ENCODE data around the gene CROCC. TPM values are rescaled to one million over a fixed set of nuclear protein-coding genes. Genes with fewer than 3 reads are reported as not detected.

The CROCC gene
- total RNA-seq, 4 donors from 2014 or later = 10.2 to 73.5 (median 32.9) TPM

DNA sequence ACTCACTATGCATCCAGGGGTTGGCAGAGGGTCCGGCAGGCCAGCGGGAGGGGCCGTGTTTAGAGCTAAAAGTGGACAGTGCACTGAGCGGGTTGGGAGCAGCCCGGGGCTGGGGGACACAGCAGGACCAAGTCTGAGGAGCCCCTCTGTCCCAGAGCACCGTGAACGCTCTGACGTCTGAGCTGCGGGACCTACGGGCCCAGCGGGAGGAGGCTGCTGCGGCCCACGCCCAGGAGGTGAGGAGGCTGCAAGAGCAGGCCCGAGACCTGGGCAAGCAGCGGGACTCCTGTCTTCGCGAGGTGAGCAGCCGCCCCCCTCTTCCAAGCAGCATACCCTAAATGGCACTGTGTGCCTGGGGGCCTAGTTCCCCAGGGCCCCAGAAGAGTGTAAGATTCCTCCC is 32.8 kb downstream of the CROCC start:
- DNase-seq = no peak
- Histone ChIP-seq H3K9me3 (no peaks in the 10 kb centered on the region), H3K27me3 (no peaks in the 10 kb centered on the region), H3K27ac (no peak overlapping the region), H3K4me3 (no peak overlapping the region), H3K4me1 (no peaks in the 10 kb centered on the region), H3K36me3 (no peaks in the 10 kb centered on the region)
- TF ChIP-seq CTCF (IDR thresholded peaks at IDR 0.05) = no peak
- no peak for TF ChIP-seq POLR2A (IDR thresholded peaks at IDR 0.05)
- intact Hi-C loops (cut with DNase I; ENCODE audit: low total_unique reads) = no loop called here

DNA sequence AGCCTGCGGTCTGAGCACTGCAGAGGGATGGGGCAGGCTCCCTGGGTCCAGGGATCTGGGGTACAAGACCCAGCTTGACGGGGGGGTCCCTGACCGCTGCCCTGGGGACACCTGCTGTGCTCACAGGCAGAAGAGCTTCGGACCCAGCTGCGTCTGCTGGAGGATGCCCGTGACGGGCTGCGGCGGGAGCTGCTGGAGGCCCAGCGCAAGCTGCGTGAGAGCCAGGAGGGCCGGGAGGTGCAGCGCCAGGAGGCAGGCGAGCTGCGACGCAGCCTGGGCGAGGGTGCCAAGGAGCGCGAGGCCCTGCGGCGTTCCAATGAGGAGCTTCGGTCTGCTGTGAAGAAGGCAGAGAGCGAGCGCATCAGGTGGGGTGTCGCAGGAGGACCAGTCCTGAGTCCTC is 33.5 kb downstream of the CROCC start:
- H3K27me3 ChIP-seq = no peaks in the 10 kb centered on the region
- no peaks in the 10 kb centered on the region for H3K4me1 ChIP-seq
- no peaks in the 10 kb centered on the region for H3K36me3 ChIP-seq
- intact Hi-C loops (cut with DNase I; ENCODE audit: low total_unique reads) = no loop called here
- no peaks in the 10 kb centered on the region for H3K9me3 ChIP-seq
- H3K27ac ChIP-seq = no peak overlapping the region
- H3K4me3 ChIP-seq = no peak overlapping the region
- no peak for TF ChIP-seq CTCF (IDR thresholded peaks at IDR 0.05)
- TF ChIP-seq POLR2A (IDR thresholded peaks at IDR 0.05) = no peak
- DNase-seq = no peak

GRCh38 chr1:16956775-16957174 is 35.0 kb downstream of the CROCC start:
- intact Hi-C loops (cut with DNase I; ENCODE audit: low total_unique reads) = no loop called here
- Histone ChIP-seq H3K4me1 (no peaks in the 10 kb centered on the region), H3K9me3 (no peaks in the 10 kb centered on the region), H3K4me3 (no peak overlapping the region), H3K27ac (no peak overlapping the region), H3K36me3 (no peaks in the 10 kb centered on the region), H3K27me3 (no peaks in the 10 kb centered on the region)
- TF ChIP-seq CTCF (IDR thresholded peaks at IDR 0.05) (no peak), POLR2A (IDR thresholded peaks at IDR 0.05) (no peak)
- DNase-seq = no peak

- Histone ChIP-seq H3K4me1 (no peaks in the 10 kb centered on the region), H3K36me3 (no peaks in the 10 kb centered on the region), H3K9me3 (no peaks in the 10 kb centered on the region), H3K4me3 (no peak overlapping the region), H3K27ac (no peak overlapping the region), H3K27me3 (no peaks in the 10 kb centered on the region)
- DNase-seq = no peak
- TF ChIP-seq CTCF (IDR thresholded peaks at IDR 0.05) = no peak
- no peak for TF ChIP-seq POLR2A (IDR thresholded peaks at IDR 0.05)
- intact Hi-C loops (cut with DNase I; ENCODE audit: low total_unique reads) = no loop called here
Observed at GRCh38 chr1:16957731-16958130, 36.0 kb downstream of the CROCC start.

DNA sequence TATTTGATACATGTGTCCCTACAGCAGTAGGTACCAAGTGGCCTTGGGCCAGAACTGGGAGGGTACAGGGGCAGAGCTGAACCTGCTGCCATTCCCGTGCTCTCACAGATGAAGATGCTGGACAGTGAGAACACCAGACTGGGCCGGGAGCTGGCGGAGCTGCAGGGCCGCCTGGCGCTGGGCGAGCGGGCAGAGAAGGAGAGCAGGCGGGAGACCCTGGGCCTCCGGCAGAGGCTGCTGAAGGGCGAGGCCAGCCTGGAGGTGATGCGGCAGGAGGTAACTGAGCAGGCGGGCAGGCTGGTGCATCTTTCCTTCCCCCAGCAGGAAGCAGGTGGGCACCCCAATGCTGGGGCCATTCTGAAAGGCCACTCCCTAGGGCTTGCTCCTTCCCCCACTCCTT is 36.7 kb downstream of the CROCC start:
- no peak overlapping the region for H3K4me3 ChIP-seq
- intact Hi-C loops (cut with DNase I; ENCODE audit: low total_unique reads) = no loop called here
- no peak for TF ChIP-seq POLR2A (IDR thresholded peaks at IDR 0.05)
- TF ChIP-seq CTCF (IDR thresholded peaks at IDR 0.05) = no peak
- H3K27me3 ChIP-seq = no peaks in the 10 kb centered on the region
- no peaks in the 10 kb centered on the region for H3K4me1 ChIP-seq
- no peaks in the 10 kb centered on the region for H3K9me3 ChIP-seq
- no peak overlapping the region for H3K27ac ChIP-seq
- no peak for DNase-seq
- H3K36me3 ChIP-seq = no peaks in the 10 kb centered on the region

Measured in uterus (tissue), 4 donors.